PC-3 (cell line): ENCODE measurements around the gene RPS27L.

Source experiments
- EZH2 ChIP-seq: fragments of 300-600 bp; sonication (generic); IDR thresholded peaks from one replicate; pipeline ENCODE4 v1.6.1; 2017; ENCODE audit warnings: antibody characterized with exemption, mild to moderate bottlenecking, low read length; ENCODE audit not compliant: unreplicated experiment
- EZH2phosphoT487 ChIP-seq: fragments of 300-600 bp; sonication (generic); IDR thresholded peaks from 2 replicates; pipeline ENCODE4 v1.6.1; 2018; ENCODE audit warnings: mild to moderate bottlenecking, antibody characterized with exemption, low read length, borderline replicate concordance
- TF ChIP-seq, protein P1 (sequence below): fragments of 300-600 bp; sonication (generic); conservative IDR thresholded peaks from 2 replicates; pipeline ENCODE4 v1.5.1; 2017; ENCODE audit warnings: antibody characterized with exemption, low read depth, mild to moderate bottlenecking, low read length

DNA sequence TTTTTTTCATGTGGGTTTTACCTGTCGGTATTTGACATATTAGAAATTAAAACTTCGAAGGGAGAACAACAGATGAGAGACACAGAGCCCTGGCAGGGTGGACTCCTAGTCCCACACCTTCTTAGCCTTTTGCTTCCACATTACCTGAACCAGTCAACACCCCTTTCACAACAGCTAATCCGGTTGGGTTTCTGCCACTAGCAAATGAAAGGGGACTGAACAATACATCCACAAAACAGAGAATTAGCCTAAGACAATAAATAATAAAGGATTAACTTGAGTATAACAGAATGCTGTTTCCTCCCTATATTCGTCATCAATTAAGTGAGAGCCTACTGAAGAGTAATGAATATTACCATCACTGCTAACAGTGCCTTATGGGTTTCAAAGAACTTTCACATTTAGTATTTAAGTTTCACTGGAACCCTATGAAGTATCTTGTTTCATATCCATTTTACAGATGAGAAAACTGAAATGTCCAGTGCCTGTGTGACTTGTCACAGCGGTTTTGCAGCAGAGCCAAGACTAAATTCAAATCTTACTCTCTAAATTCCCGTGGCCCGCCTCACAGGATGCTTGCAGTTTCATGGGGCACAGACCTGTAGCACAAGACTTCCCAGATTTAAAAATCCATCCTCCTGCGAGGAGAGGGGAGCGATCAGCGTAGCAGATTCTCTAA, 31.1 kb upstream of the RPS27L start:
- TF ChIP-seq, protein P1, sequence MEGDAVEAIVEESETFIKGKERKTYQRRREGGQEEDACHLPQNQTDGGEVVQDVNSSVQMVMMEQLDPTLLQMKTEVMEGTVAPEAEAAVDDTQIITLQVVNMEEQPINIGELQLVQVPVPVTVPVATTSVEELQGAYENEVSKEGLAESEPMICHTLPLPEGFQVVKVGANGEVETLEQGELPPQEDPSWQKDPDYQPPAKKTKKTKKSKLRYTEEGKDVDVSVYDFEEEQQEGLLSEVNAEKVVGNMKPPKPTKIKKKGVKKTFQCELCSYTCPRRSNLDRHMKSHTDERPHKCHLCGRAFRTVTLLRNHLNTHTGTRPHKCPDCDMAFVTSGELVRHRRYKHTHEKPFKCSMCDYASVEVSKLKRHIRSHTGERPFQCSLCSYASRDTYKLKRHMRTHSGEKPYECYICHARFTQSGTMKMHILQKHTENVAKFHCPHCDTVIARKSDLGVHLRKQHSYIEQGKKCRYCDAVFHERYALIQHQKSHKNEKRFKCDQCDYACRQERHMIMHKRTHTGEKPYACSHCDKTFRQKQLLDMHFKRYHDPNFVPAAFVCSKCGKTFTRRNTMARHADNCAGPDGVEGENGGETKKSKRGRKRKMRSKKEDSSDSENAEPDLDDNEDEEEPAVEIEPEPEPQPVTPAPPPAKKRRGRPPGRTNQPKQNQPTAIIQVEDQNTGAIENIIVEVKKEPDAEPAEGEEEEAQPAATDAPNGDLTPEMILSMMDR, result no peak
- TF ChIP-seq EZH2 (no peak), EZH2phosphoT487 (no peak)
